Measurements from ENCODE around the gene NKAIN2.

The NKAIN2 gene

GRCh38 chr6:124002377-124003081 is 198.9 kb downstream of the NKAIN2 start (continued):
- TF ChIP-seq, protein P1, sequence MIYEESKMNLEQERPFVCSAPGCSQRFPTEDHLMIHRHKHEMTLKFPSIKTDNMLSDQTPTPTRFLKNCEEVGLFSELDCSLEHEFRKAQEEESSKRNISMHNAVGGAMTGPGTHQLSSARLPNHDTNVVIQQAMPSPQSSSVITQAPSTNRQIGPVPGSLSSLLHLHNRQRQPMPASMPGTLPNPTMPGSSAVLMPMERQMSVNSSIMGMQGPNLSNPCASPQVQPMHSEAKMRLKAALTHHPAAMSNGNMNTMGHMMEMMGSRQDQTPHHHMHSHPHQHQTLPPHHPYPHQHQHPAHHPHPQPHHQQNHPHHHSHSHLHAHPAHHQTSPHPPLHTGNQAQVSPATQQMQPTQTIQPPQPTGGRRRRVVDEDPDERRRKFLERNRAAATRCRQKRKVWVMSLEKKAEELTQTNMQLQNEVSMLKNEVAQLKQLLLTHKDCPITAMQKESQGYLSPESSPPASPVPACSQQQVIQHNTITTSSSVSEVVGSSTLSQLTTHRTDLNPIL (CRISPR knock-in tag; IDR thresholded peaks at IDR 0.05; ENCODE audit: low read depth), result no peak
- TF ChIP-seq, protein P2, sequence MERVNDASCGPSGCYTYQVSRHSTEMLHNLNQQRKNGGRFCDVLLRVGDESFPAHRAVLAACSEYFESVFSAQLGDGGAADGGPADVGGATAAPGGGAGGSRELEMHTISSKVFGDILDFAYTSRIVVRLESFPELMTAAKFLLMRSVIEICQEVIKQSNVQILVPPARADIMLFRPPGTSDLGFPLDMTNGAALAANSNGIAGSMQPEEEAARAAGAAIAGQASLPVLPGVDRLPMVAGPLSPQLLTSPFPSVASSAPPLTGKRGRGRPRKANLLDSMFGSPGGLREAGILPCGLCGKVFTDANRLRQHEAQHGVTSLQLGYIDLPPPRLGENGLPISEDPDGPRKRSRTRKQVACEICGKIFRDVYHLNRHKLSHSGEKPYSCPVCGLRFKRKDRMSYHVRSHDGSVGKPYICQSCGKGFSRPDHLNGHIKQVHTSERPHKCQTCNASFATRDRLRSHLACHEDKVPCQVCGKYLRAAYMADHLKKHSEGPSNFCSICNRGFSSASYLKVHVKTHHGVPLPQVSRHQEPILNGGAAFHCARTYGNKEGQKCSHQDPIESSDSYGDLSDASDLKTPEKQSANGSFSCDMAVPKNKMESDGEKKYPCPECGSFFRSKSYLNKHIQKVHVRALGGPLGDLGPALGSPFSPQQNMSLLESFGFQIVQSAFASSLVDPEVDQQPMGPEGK (CRISPR knock-in tag; IDR thresholded peaks at IDR 0.05; ENCODE audit: borderline replicate concordance), result no peak
- TF ChIP-seq TCF4 (CRISPR knock-in tag; IDR thresholded peaks at IDR 0.05; ENCODE audit: borderline replicate concordance) (no peak), ZFP30 (CRISPR knock-in tag; IDR thresholded peaks at IDR 0.05) (no peak)

GRCh38 chr6:124007266-124007665 is 203.6 kb downstream of the NKAIN2 start:
- no peak for TF ChIP-seq ESRRG (CRISPR knock-in tag; IDR thresholded peaks at IDR 0.05)
- TF ChIP-seq, protein P2 (CRISPR knock-in tag; IDR thresholded peaks at IDR 0.05; ENCODE audit: borderline replicate concordance), result no peak
- TF ChIP-seq, protein P1 (CRISPR knock-in tag; IDR thresholded peaks at IDR 0.05; ENCODE audit: low read depth), result no peak
- TF ChIP-seq ZC3H10 (CRISPR knock-in tag; IDR thresholded peaks at IDR 0.05), result no peak
- no peak for TF ChIP-seq ISL1 (CRISPR knock-in tag; IDR thresholded peaks at IDR 0.05)
- TF ChIP-seq ZFP30 (CRISPR knock-in tag; IDR thresholded peaks at IDR 0.05), result no peak
- TF ChIP-seq PPARA (CRISPR knock-in tag; IDR thresholded peaks at IDR 0.05; ENCODE audit: borderline replicate concordance), result no peak
- TF ChIP-seq TCF4 (CRISPR knock-in tag; IDR thresholded peaks at IDR 0.05; ENCODE audit: borderline replicate concordance), result no peak
- no peak for TF ChIP-seq ARNTL (CRISPR knock-in tag; IDR thresholded peaks at IDR 0.05; ENCODE audit: borderline replicate concordance, low read depth)
- no peak for TF ChIP-seq TOX (CRISPR knock-in tag; IDR thresholded peaks at IDR 0.05; ENCODE audit: borderline replicate concordance)
- TF ChIP-seq SNAI2 (CRISPR knock-in tag; IDR thresholded peaks at IDR 0.05), result no peak
- no peak for TF ChIP-seq ZNF70 (CRISPR knock-in tag; IDR thresholded peaks at IDR 0.05)
- no peak for TF ChIP-seq ZNF8 (CRISPR knock-in tag; IDR thresholded peaks at IDR 0.05)
- no peak for TF ChIP-seq CSDC2 (CRISPR knock-in tag; IDR thresholded peaks at IDR 0.05)
- TF ChIP-seq, protein P3, sequence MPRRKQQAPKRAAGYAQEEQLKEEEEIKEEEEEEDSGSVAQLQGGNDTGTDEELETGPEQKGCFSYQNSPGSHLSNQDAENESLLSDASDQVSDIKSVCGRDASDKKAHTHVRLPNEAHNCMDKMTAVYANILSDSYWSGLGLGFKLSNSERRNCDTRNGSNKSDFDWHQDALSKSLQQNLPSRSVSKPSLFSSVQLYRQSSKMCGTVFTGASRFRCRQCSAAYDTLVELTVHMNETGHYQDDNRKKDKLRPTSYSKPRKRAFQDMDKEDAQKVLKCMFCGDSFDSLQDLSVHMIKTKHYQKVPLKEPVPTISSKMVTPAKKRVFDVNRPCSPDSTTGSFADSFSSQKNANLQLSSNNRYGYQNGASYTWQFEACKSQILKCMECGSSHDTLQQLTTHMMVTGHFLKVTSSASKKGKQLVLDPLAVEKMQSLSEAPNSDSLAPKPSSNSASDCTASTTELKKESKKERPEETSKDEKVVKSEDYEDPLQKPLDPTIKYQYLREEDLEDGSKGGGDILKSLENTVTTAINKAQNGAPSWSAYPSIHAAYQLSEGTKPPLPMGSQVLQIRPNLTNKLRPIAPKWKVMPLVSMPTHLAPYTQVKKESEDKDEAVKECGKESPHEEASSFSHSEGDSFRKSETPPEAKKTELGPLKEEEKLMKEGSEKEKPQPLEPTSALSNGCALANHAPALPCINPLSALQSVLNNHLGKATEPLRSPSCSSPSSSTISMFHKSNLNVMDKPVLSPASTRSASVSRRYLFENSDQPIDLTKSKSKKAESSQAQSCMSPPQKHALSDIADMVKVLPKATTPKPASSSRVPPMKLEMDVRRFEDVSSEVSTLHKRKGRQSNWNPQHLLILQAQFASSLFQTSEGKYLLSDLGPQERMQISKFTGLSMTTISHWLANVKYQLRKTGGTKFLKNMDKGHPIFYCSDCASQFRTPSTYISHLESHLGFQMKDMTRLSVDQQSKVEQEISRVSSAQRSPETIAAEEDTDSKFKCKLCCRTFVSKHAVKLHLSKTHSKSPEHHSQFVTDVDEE (CRISPR knock-in tag; IDR thresholded peaks at IDR 0.05), result no peak
- TF ChIP-seq OSR1 (CRISPR knock-in tag; IDR thresholded peaks at IDR 0.05), result no peak
- TF ChIP-seq ZNF565 (CRISPR knock-in tag; conservative IDR thresholded peaks at IDR 0.05; ENCODE audit: low read depth), result no peak
- TF ChIP-seq CSRNP3 (CRISPR knock-in tag; IDR thresholded peaks at IDR 0.05), result no peak
- TF ChIP-seq GLIS3 (CRISPR knock-in tag; IDR thresholded peaks at IDR 0.05), result no peak
- ATAC-seq, result no peak
